ENCODE measurements around the gene PRKAR1A. TPM values are rescaled to one million over a fixed set of nuclear protein-coding genes. Genes with fewer than 3 reads are reported as not detected.

Gene PRKAR1A
- total RNA-seq, 1 donor from 2014 or later = 268 TPM

- no peak for DNase-seq (ENCODE audit: low spot score in 2 of 2, unreplicated experiment in 2 of 2)
- Mint-ChIP-seq H3K36me3 (peaks cover 4% of the 10 kb centered on the region), H3K27ac (no peak overlapping the region), H3K4me1 (peaks cover 2% of the 10 kb centered on the region), H3K9me3 (peaks cover 5% of the 10 kb centered on the region), H3K27me3 (ENCODE audit: low read depth) (no peaks in the 10 kb centered on the region), H3K4me3 (no peak overlapping the region)
- TF ChIP-seq CTCF (IDR thresholded peaks at IDR 0.05; ENCODE audit: unreplicated experiment) = no peak
Observed at GRCh38 chr17:68584581-68585303, 72.5 kb downstream of the PRKAR1A start.

- peaks cover 2% of the 10 kb centered on the region for H3K4me1 Mint-ChIP-seq
- H3K27ac Mint-ChIP-seq = no peak overlapping the region
- peaks cover 5% of the 10 kb centered on the region for H3K9me3 Mint-ChIP-seq
- no peak for DNase-seq (ENCODE audit: low spot score in 2 of 2, unreplicated experiment in 2 of 2)
- no peak for TF ChIP-seq CTCF (IDR thresholded peaks at IDR 0.05; ENCODE audit: unreplicated experiment)
- peaks cover 4% of the 10 kb centered on the region for H3K36me3 Mint-ChIP-seq
- H3K4me3 Mint-ChIP-seq = no peak overlapping the region
- no peaks in the 10 kb centered on the region for H3K27me3 Mint-ChIP-seq (ENCODE audit: low read depth)
Observed at GRCh38 chr17:68585643-68586042, 73.4 kb downstream of the PRKAR1A start.

GRCh38 chr17:68587026-68587425, 74.8 kb downstream of the PRKAR1A start:
- no peak for DNase-seq (ENCODE audit: low spot score in 2 of 2, unreplicated experiment in 2 of 2)
- H3K27ac Mint-ChIP-seq = no peak overlapping the region
- no peaks in the 10 kb centered on the region for H3K27me3 Mint-ChIP-seq (ENCODE audit: low read depth)
- H3K4me3 Mint-ChIP-seq = no peak overlapping the region
- peaks cover 6% of the 10 kb centered on the region for H3K4me1 Mint-ChIP-seq
- peaks cover 5% of the 10 kb centered on the region for H3K9me3 Mint-ChIP-seq
- TF ChIP-seq CTCF (IDR thresholded peaks at IDR 0.05; ENCODE audit: unreplicated experiment) = no peak
- H3K36me3 Mint-ChIP-seq = peaks cover 4% of the 10 kb centered on the region

- DNase-seq (ENCODE audit: low spot score in 2 of 2, unreplicated experiment in 2 of 2) = no peak
- H3K4me3 Mint-ChIP-seq = no peak overlapping the region
- H3K36me3 Mint-ChIP-seq = peaks cover 4% of the 10 kb centered on the region
- H3K4me1 Mint-ChIP-seq = peaks cover 12% of the 10 kb centered on the region
- TF ChIP-seq CTCF (IDR thresholded peaks at IDR 0.05; ENCODE audit: unreplicated experiment) = no peak
- no peaks in the 10 kb centered on the region for H3K27me3 Mint-ChIP-seq (ENCODE audit: low read depth)
- H3K9me3 Mint-ChIP-seq = peaks cover 5% of the 10 kb centered on the region
- H3K27ac Mint-ChIP-seq = no peak overlapping the region
Observed at GRCh38 chr17:68587847-68588246, 75.6 kb downstream of the PRKAR1A start.

GRCh38 chr17:68588362-68588761, 76.1 kb downstream of the PRKAR1A start:
- Mint-ChIP-seq H3K27ac (no peak overlapping the region), H3K4me1 (peaks cover 17% of the 10 kb centered on the region), H3K27me3 (ENCODE audit: low read depth) (no peaks in the 10 kb centered on the region), H3K36me3 (peaks cover 4% of the 10 kb centered on the region), H3K4me3 (no peak overlapping the region), H3K9me3 (peaks cover 5% of the 10 kb centered on the region)
- TF ChIP-seq CTCF (IDR thresholded peaks at IDR 0.05; ENCODE audit: unreplicated experiment) = no peak
- DNase-seq (ENCODE audit: low spot score in 2 of 2, unreplicated experiment in 2 of 2) = no peak
